Effector memory CD8-positive, alpha-beta T cell (primary cell): Measurements from ENCODE around the gene FBXO27.
"Not testable (repeated sequence)": the region's sequence is repeated elsewhere in the genome, so short reads cannot be mapped to it uniquely, and the experiment has no call there.

Experiments used
- ATAC-seq: fragments of 150-1000 bp; cut with Tn5 transposase; replicated peaks from 2 replicates; pipeline ENCODE4 v1.10.0; 2021; ENCODE audit warnings: mild to moderate bottlenecking, moderate library complexity
- DNase-seq, 3 experiments: peaks; one replicate each; pipeline ENCODE4 v3.0.0; 2021
- H3K27ac Mint-ChIP-seq, 2 donors: one replicate each; pipeline ENCODE4 v1.8.0; 2022; ENCODE audit warnings: mild to moderate bottlenecking in 2 of 2, mixed read lengths in 2 of 2, moderate library complexity in 2 of 2
- H3K27me3 Mint-ChIP-seq, 2 donors: one replicate each; pipeline ENCODE4 v1.8.0; 2022; ENCODE audit warnings: mixed read lengths in 2 of 2
- H3K36me3 Mint-ChIP-seq: one replicate; pipeline ENCODE4 v1.8.0; 2022; ENCODE audit warnings: mild to moderate bottlenecking, moderate library complexity, mixed read lengths; ENCODE audit not compliant: insufficient read depth
- H3K4me1 Mint-ChIP-seq, 2 donors: one replicate each; pipeline ENCODE4 v1.8.0; 2022; ENCODE audit warnings: low read depth in 2 of 2, mixed read lengths in 2 of 2
- H3K4me3 Mint-ChIP-seq, 2 donors: one replicate each; pipeline ENCODE4 v1.8.0; 2022; ENCODE audit warnings: mild to moderate bottlenecking in 2 of 2, mixed read lengths in 2 of 2, moderate library complexity in 2 of 2
- H3K9me3 Mint-ChIP-seq, 2 donors: one replicate each; pipeline ENCODE4 v1.8.0; 2022; ENCODE audit warnings: mixed read lengths in 2 of 2
- total RNA-seq, 9 experiments: gene quantifications; one replicate each; lab custom pipeline; 2026; lab: John Stamatoyannopoulos, UW

FBXO27 gene, protein sequence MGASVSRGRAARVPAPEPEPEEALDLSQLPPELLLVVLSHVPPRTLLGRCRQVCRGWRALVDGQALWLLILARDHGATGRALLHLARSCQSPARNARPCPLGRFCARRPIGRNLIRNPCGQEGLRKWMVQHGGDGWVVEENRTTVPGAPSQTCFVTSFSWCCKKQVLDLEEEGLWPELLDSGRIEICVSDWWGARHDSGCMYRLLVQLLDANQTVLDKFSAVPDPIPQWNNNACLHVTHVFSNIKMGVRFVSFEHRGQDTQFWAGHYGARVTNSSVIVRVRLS
- 0 to 1.2 (median 0.25) reads per million in 9 experiments for total RNA-seq

DNA sequence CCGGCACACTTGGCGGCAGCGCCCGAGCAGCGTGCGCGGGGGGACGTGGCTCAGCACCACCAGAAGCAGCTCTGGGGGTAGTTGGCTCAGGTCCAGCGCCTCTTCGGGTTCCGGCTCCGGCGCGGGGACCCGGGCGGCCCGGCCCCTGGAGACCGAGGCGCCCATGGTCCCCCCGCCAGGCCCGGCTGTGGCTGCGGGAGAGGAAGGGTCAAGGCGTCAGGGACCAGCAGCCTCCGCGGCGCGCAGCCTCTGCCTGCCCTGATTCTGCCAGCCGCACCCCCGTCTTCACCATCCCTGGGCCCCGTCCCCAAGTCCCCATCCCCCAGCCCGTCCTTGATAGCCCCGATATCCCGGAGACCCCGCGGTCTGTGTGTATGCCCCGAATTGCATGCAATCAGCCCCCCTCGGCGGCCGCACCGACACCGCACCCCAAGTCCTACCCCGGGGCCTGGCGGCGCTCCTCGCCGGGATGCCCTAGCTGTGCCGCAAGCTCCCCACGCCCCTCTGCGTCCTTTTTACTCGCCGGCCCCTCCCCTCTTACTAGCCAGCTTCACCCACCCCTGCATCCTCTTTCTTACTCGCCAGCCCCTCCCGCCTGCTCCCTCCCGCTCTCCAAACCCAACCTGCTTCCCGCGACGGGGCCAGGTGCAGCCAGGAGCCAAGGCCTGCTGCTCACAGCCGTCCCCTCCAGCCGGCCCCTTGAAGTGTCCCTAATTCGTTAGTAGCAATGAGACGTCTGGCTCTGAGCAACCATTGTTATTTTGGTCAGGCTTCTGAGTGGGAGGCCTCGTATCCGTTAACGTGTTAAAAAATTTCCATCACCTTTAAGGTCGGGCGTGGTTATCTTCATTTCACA is at the start of gene FBXO27:
FBXO27 (minus strand) TSS at position 487 of the 856 bp plus-strand sequence; CDS start at position 165, 322 bp downstream.
- H3K27me3 Mint-ChIP-seq, result peaks cover 0 to 5% of the 10 kb centered on the region in 2 donors
- H3K36me3 Mint-ChIP-seq, result peaks cover 5% of the 10 kb centered on the region
- no peak for ATAC-seq
- no peaks in the 10 kb centered on the region for H3K9me3 Mint-ChIP-seq
- H3K4me3 Mint-ChIP-seq, result peak within 1 kb of the TSS; percentile 78 to 82
- peaks cover 0 to 2% of the 10 kb centered on the region in 2 donors for H3K4me1 Mint-ChIP-seq
- peak in 1 of 3 experiments; percentile 9 for DNase-seq
- peak within 1 kb of the TSS; percentile 32 to 38 for H3K27ac Mint-ChIP-seq

DNA sequence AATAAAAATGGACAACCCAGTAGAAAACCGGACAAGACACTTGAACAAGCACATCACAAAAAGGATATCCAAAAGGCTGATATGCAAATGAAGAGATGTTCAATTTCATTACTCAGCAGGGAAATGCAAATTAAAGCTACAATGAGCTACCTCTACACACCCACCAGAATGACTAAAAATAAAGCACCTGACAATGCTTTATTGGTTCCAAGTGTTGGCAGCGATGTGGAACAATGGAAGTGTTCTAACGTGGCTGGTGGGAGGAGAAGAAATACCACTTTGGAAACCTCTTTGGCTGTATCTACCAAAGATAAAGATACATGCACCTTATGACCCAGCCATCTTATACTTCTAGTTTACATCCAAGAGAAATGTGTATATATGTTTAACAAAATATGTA is 48.1 kb upstream of the FBXO27 start:
- H3K27ac Mint-ChIP-seq, result no peak overlapping the region
- no peak overlapping the region for H3K4me3 Mint-ChIP-seq
- DNase-seq (no peak), ATAC-seq (no peak)
- peaks cover 20 to 26% of the 10 kb centered on the region in 2 donors for H3K4me1 Mint-ChIP-seq
- peaks cover 3% of the 10 kb centered on the region for H3K36me3 Mint-ChIP-seq
- H3K9me3 Mint-ChIP-seq, result no peaks in the 10 kb centered on the region
- peaks cover 27 to 30% of the 10 kb centered on the region in 2 donors for H3K27me3 Mint-ChIP-seq

DNA sequence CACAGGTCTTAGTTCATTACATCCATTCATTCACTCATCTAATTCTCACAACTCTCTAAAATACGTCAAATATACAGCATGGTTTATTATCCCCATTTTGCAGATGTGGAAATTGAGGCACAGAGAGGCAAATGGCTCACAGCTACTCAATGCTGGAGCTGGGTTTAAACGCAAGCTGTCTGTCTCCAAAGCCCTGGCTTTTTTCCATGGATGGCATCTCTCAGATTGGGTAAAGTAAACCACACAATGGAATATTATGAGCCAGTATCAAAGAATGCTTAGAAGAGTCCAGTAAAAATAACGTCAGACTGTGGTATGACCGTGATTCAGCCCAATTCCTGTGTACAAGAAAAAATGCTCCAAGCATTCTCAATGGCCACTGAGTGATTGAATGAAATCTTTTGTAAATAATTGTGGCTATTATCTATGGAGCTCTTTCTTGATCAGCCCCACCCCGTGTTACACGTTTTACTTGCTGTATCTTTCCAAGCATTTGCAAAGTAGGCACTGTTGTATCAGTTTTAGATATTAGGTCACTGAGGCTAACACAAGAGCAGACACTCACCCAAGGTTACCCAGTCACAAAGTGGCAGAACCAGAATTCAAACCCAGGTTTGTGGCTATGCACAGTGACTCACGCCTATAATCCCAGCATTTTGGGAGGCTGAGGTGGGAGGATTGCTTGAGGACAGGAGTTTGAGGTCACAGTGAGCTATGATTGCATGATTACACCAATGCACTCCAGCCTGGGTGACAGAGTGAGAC is 46.3 kb upstream of the FBXO27 start:
- Mint-ChIP-seq H3K27me3 (peaks cover 17 to 24% of the 10 kb centered on the region in 2 donors), H3K36me3 (peaks cover 6% of the 10 kb centered on the region), H3K9me3 (no peaks in the 10 kb centered on the region), H3K4me1 (peaks cover 19 to 26% of the 10 kb centered on the region in 2 donors), H3K27ac (no peak overlapping the region), H3K4me3 (no peak overlapping the region)
- no peak for ATAC-seq
- no peak for DNase-seq

DNA sequence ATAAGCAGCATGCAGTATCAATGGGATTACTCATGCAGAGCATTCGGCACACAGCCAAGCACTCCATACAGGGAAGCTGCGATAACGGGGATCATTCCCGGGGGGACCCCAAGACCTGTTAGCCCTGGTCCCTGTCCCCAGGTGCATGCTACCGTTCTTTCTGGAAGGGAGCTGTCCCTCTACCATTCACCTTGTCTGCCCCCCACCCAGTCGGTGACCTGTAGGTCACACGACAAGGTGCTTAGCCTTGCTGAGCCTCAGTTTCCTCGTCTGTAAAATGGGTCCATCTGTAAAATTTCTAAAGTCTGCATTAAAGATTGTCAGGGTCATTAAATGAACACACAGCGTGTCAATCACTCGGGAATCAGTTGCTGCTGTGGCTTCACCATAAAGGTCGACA is 45.0 kb upstream of the FBXO27 start:
- Mint-ChIP-seq H3K36me3 (peaks cover 7% of the 10 kb centered on the region), H3K27me3 (peaks cover 7 to 13% of the 10 kb centered on the region in 2 donors), H3K4me3 (no peak overlapping the region), H3K9me3 (no peaks in the 10 kb centered on the region), H3K27ac (no peak overlapping the region), H3K4me1 (peaks cover 14 to 19% of the 10 kb centered on the region in 2 donors)
- ATAC-seq, result no peak
- DNase-seq, result no peak

DNA sequence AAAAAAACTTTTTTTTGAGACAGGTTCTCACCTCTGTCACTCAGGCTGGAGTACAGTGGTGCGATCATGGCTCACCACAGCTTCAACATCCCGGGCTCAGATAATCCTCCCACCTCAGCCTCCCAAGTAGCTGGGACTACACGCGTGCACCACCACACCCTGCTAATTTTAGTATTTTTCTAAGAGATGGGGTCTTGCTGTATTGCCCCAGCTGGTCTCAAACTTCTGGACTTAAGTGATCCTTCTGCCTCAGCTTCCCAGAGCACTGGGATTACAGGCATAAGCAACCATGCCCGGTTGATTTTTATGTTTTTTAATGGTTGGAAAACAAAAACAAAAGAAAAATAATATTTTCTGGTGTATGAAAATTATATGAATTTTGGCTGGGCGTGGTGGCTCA is 42.6 kb upstream of the FBXO27 start:
- Mint-ChIP-seq H3K36me3 (peaks cover 10% of the 10 kb centered on the region), H3K27me3 (peaks cover 0 to 7% of the 10 kb centered on the region in 2 donors), H3K9me3 (no peaks in the 10 kb centered on the region), H3K4me3 (no peak overlapping the region), H3K4me1 (peaks cover 15 to 16% of the 10 kb centered on the region in 2 donors), H3K27ac (peak overlapping the region in 1 of 2 donors; percentile 97)
- no peak for ATAC-seq
- DNase-seq, result no peak

DNA sequence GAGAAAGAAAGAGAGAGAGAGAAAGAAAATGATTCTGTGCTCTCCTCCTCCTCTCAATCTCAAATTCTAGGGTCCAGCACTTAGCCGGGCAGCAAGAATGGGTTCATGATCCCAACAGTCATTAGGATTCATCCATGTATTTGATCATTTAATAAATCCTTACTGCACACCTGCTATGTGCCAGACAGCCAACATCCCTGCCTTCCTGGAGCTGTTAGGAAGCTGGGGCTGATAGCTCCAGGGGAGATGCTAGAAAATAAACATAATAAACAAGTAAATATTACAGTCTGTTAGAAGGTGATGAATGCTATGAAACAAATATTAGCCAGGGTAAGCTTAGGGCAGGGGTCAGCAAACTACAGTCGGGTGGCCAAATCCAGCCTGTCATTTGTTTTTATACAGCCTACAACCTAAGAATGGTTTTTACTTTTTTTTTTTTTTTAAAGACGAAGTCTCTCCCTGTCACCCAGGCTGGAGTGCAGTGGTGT is 41.9 kb upstream of the FBXO27 start:
- Mint-ChIP-seq H3K27ac (peak overlapping the region; percentile 86 to 97), H3K36me3 (peaks cover 10% of the 10 kb centered on the region), H3K4me3 (peak overlapping the region in 1 of 2 donors; percentile 76), H3K4me1 (peaks cover 15 to 16% of the 10 kb centered on the region in 2 donors), H3K9me3 (no peaks in the 10 kb centered on the region), H3K27me3 (peaks cover 0 to 7% of the 10 kb centered on the region in 2 donors)
- DNase-seq (no peak), ATAC-seq (no peak)

DNA sequence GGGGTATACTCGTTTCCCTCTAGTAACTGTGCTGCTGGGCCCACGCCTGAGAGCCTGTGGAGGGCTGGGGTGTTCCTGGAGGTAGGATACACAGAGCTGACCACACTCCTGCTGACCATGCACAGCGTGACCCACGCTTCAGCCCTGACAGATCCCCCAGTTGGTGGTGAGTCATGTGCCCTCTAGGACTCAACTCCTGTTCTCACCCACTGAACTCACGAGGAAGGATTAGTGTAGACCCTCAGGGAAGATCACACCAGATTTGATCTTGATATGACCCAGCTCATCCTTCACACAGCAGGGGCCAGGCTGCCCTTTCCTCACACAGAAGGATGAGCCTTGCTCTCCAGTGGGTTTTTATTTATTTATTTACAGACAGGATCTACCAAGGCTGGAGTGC is 38.5 kb upstream of the FBXO27 start:
- no peak for DNase-seq
- no peak overlapping the region for H3K27ac Mint-ChIP-seq
- no peaks in the 10 kb centered on the region for H3K9me3 Mint-ChIP-seq

DNA sequence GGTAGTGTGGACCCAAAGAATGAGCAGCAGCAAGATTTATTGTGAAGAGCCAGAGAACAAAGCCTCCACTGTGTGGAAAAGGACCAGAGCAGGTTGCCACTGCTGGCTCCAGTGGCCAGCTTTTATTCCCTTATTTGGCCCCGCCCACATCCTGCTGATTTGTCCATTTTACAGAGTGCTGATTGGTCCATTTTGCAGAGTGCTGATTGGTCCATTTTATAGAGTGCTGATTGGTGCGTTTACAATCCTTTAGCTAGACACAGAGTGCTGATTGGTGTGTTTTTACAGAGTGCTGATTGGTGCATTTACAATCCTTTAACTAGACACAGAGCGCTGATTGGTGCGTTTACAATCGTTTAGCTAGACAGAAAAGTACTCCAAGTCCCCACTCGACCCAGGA is 35.9 kb upstream of the FBXO27 start:
- not testable (repeated sequence) for DNase-seq, H3K9me3 Mint-ChIP-seq, H3K27me3 Mint-ChIP-seq, H3K36me3 Mint-ChIP-seq, ATAC-seq, H3K4me3 Mint-ChIP-seq
- Mint-ChIP-seq H3K4me1 (peaks cover 0 to 11% of the 10 kb centered on the region in 2 donors), H3K27ac (peak overlapping the region in 1 of 2 donors; percentile 38)

More for the DNA sequence above, 38.5 kb upstream of the FBXO27 start:
- no peak for ATAC-seq
- H3K27me3 Mint-ChIP-seq, result no peaks in the 10 kb centered on the region
- peaks cover 10 to 18% of the 10 kb centered on the region in 2 donors for H3K4me1 Mint-ChIP-seq
- H3K4me3 Mint-ChIP-seq, result no peak overlapping the region
- peaks cover 8% of the 10 kb centered on the region for H3K36me3 Mint-ChIP-seq

DNA sequence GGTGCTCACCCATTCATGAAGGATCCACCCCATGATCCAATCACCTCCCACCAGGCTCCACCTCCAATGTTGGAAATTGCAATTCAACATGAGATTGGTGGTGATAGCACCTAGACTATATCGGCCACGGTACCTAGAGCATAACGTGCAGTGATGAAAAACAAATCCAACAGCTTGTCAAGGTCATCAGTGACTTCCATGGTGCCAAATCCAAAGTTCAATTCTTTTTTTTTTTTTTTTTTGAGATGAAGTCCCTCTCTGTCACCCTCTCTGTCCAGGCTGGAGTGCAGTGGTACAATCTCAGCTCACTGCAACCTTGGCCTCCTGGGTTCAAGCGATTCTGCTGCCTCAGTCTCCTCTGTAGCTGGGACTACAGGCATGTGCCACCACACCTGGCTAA is 34.8 kb upstream of the FBXO27 start:
- no peaks in the 10 kb centered on the region for H3K27me3 Mint-ChIP-seq
- H3K4me1 Mint-ChIP-seq, result peaks cover 0 to 6% of the 10 kb centered on the region in 2 donors
- ATAC-seq (no peak), DNase-seq (no peak)
- H3K4me3 Mint-ChIP-seq, result no peak overlapping the region
- no peaks in the 10 kb centered on the region for H3K9me3 Mint-ChIP-seq
- H3K36me3 Mint-ChIP-seq, result peaks cover 6% of the 10 kb centered on the region
- no peak overlapping the region for H3K27ac Mint-ChIP-seq

DNA sequence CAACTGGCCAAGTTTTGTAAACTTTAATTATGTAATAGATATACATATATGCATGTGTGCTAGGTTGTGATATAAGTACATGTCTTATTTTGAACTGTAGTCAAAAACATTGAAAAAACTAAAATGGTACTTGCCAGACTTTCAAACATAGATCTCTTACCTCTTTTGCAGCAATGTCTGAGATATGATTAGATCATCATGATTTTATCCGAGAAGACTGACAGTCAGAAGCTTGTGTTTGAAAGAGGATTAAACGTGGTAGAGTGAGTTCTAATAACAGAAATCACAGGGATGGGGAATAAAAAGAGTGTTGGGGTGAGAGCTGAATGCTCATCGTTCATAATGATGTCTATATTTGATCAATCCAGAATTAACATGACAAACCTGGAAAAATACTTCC is 33.6 kb upstream of the FBXO27 start:
- no peak overlapping the region for H3K4me3 Mint-ChIP-seq
- no peaks in the 10 kb centered on the region for H3K9me3 Mint-ChIP-seq
- peaks cover 6% of the 10 kb centered on the region for H3K36me3 Mint-ChIP-seq
- peaks cover 0 to 5% of the 10 kb centered on the region in 2 donors for H3K27me3 Mint-ChIP-seq
- ATAC-seq, result no peak
- H3K4me1 Mint-ChIP-seq, result peaks cover 7 to 12% of the 10 kb centered on the region in 2 donors
- H3K27ac Mint-ChIP-seq, result no peak overlapping the region
- no peak for DNase-seq

DNA sequence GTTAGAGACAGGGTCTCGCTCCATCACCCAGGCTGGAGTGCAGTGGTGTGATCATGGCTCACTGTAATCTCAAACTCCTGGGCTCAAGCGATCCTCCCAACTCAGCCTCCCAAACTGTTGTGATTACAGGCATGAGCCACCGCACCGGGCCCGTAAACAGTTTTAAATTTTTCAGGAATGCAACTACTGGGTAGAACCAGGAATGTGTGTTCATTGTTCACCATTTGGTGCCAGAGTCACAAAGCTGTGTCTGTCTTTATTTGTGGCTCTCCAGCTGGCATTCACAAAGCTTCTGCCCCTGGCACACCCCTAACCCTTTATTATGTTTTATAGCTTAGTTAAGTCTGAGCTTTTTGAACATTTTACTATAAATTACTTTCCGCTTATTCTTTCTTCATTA is 32.1 kb upstream of the FBXO27 start:
- ATAC-seq (no peak), DNase-seq (no peak)
- Mint-ChIP-seq H3K27me3 (peaks cover 0 to 6% of the 10 kb centered on the region in 2 donors), H3K4me3 (no peak overlapping the region), H3K36me3 (peaks cover 2% of the 10 kb centered on the region), H3K4me1 (peaks cover 7 to 9% of the 10 kb centered on the region in 2 donors), H3K27ac (peak overlapping the region in 1 of 2 donors; percentile 22), H3K9me3 (no peaks in the 10 kb centered on the region)

DNA sequence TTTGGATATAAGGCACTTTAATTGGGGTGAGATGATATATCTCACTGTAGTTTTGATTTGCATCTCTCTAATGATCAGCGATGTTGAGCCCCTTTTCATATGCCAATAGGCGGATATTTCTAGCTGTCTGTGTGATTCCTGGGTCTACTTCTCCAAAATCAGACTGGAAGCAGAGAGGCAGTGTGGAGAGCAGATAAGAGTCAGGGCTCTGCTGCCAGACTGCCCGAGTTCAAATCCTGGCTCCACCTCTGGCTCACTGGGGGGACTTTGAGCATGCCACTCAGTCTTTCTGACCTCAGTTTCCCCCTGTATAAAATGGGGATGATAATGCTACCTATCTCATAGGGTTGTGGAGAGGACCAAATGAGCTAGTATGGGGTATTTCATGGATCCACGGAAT is 27.8 kb upstream of the FBXO27 start:
- Mint-ChIP-seq H3K36me3 (peaks cover 2% of the 10 kb centered on the region), H3K4me1 (peaks cover 6 to 7% of the 10 kb centered on the region in 2 donors), H3K27ac (no peak overlapping the region), H3K27me3 (peaks cover 0 to 6% of the 10 kb centered on the region in 2 donors), H3K4me3 (no peak overlapping the region), H3K9me3 (no peaks in the 10 kb centered on the region)
- no peak for ATAC-seq
- DNase-seq, result no peak

DNA sequence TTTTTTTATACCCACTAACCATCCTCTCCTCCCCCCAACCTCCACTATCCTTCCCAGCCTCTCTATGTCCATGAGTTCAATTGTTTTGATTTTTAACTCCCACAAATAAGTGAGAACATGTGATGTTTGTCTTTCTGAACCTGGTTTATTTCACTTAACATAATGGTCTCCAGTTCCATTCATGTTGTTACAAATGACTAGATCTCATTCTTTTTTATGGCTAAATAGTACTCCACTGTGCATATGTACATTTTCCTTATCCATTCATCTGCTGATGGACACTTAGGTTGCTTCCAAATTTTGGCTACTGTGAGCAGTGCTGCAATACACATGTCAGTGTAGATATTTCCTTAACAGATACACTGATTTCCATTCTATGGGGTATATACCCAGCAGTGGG is 27.0 kb upstream of the FBXO27 start:
- Mint-ChIP-seq H3K4me3 (no peak overlapping the region), H3K27ac (no peak overlapping the region), H3K27me3 (peaks cover 0 to 6% of the 10 kb centered on the region in 2 donors), H3K36me3 (peaks cover 2% of the 10 kb centered on the region), H3K9me3 (no peaks in the 10 kb centered on the region), H3K4me1 (peaks cover 6 to 7% of the 10 kb centered on the region in 2 donors)
- DNase-seq, result no peak
- ATAC-seq, result no peak
